ENCODE measurements around the gene C3orf85. TPM values are rescaled to one million over a fixed set of nuclear protein-coding genes. Genes with fewer than 3 reads are reported as not detected.

Gene C3orf85
- total and polyA plus RNA-seq, 4 donors = 0.21 TPM; not detected in 3

- Histone ChIP-seq H3K4me3 (ENCODE audit: low read depth, low read length) (no peak overlapping the region), H3K9me3 (ENCODE audit: control insufficient read depth, insufficient read depth, low read length) (no peaks in the 10 kb centered on the region), H3K27ac (ENCODE audit: low read depth, low read length) (no peak overlapping the region), H3K36me3 (ENCODE audit: control insufficient read depth, insufficient read depth, low read length) (no peaks in the 10 kb centered on the region), H3K4me1 (ENCODE audit: control insufficient read depth, insufficient read depth, low read length) (no peaks in the 10 kb centered on the region), H3K27me3 (ENCODE audit: control insufficient read depth, insufficient read depth, low read length) (no peaks in the 10 kb centered on the region)
- DNase-seq (ENCODE audit: low read depth in 4 of 6, low spot score in 6 of 6) = no peak
- WGBS (ENCODE audit: insufficient coverage) = 92% methylated on average over 4 of the region's 4 CpGs
These were observed 3.8 kb downstream of the C3orf85 start for GRCh38 chr3:109140318-109140717.

- no peaks in the 10 kb centered on the region for H3K4me1 ChIP-seq (ENCODE audit: control insufficient read depth, insufficient read depth, low read length)
These were observed 7.1 kb downstream of the C3orf85 start for GRCh38 chr3:109143646-109144045.

GRCh38 chr3:109149078-109149477 lies 12.6 kb downstream of the C3orf85 start:
- H3K27me3 ChIP-seq (ENCODE audit: control insufficient read depth, insufficient read depth, low read length) = no peaks in the 10 kb centered on the region

More at GRCh38 chr3:109143646-109144045, 7.1 kb downstream of the C3orf85 start:
- Histone ChIP-seq H3K36me3 (ENCODE audit: control insufficient read depth, insufficient read depth, low read length) (no peaks in the 10 kb centered on the region), H3K9me3 (ENCODE audit: control insufficient read depth, insufficient read depth, low read length) (no peaks in the 10 kb centered on the region), H3K27me3 (ENCODE audit: control insufficient read depth, insufficient read depth, low read length) (no peaks in the 10 kb centered on the region), H3K27ac (ENCODE audit: low read depth, low read length) (no peak overlapping the region), H3K4me3 (ENCODE audit: low read depth, low read length) (no peak overlapping the region)
- no CpG with 5 or more reads among the region's 1 CpG for whole genome bisulfite sequencing (ENCODE audit: insufficient coverage)
- no peak for DNase-seq (ENCODE audit: low read depth in 4 of 6, low spot score in 6 of 6)

GRCh38 chr3:109152320-109152719 lies 15.8 kb downstream of the C3orf85 start:
- H3K27me3 ChIP-seq (ENCODE audit: control insufficient read depth, insufficient read depth, low read length) = no peaks in the 10 kb centered on the region
- H3K36me3 ChIP-seq (ENCODE audit: control insufficient read depth, insufficient read depth, low read length) = no peaks in the 10 kb centered on the region
- no peak overlapping the region for H3K4me3 ChIP-seq (ENCODE audit: low read depth, low read length)
- 88% methylated on average over 2 of the region's 4 CpGs for WGBS (ENCODE audit: insufficient coverage)
- no peak overlapping the region for H3K27ac ChIP-seq (ENCODE audit: low read depth, low read length)
- no peak for DNase-seq (ENCODE audit: low read depth in 4 of 6, low spot score in 6 of 6)
- H3K9me3 ChIP-seq (ENCODE audit: control insufficient read depth, insufficient read depth, low read length) = no peaks in the 10 kb centered on the region
- H3K4me1 ChIP-seq (ENCODE audit: control insufficient read depth, insufficient read depth, low read length) = no peaks in the 10 kb centered on the region

More at GRCh38 chr3:109149078-109149477, 12.6 kb downstream of the C3orf85 start:
- H3K4me1 ChIP-seq (ENCODE audit: control insufficient read depth, insufficient read depth, low read length) = no peaks in the 10 kb centered on the region
- 100% methylated on average over 1 of the region's 2 CpGs for WGBS (ENCODE audit: insufficient coverage)
- no peak overlapping the region for H3K4me3 ChIP-seq (ENCODE audit: low read depth, low read length)
- no peaks in the 10 kb centered on the region for H3K9me3 ChIP-seq (ENCODE audit: control insufficient read depth, insufficient read depth, low read length)
- H3K36me3 ChIP-seq (ENCODE audit: control insufficient read depth, insufficient read depth, low read length) = no peaks in the 10 kb centered on the region
- no peak for DNase-seq (ENCODE audit: low read depth in 4 of 6, low spot score in 6 of 6)
- H3K27ac ChIP-seq (ENCODE audit: low read depth, low read length) = no peak overlapping the region

GRCh38 chr3:109154979-109155378 lies 18.5 kb downstream of the C3orf85 start:
- Histone ChIP-seq H3K9me3 (ENCODE audit: control insufficient read depth, insufficient read depth, low read length) (no peaks in the 10 kb centered on the region), H3K4me1 (ENCODE audit: control insufficient read depth, insufficient read depth, low read length) (no peaks in the 10 kb centered on the region), H3K4me3 (ENCODE audit: low read depth, low read length) (no peak overlapping the region), H3K27me3 (ENCODE audit: control insufficient read depth, insufficient read depth, low read length) (no peaks in the 10 kb centered on the region), H3K36me3 (ENCODE audit: control insufficient read depth, insufficient read depth, low read length) (no peaks in the 10 kb centered on the region), H3K27ac (ENCODE audit: low read depth, low read length) (no peak overlapping the region)
- DNase-seq (ENCODE audit: low read depth in 4 of 6, low spot score in 6 of 6) = no peak
- WGBS (ENCODE audit: insufficient coverage) = no CpG with 5 or more reads among the region's 2 CpGs

- no peaks in the 10 kb centered on the region for H3K9me3 ChIP-seq (ENCODE audit: control insufficient read depth, insufficient read depth, low read length)
- no peaks in the 10 kb centered on the region for H3K4me1 ChIP-seq (ENCODE audit: control insufficient read depth, insufficient read depth, low read length)
- DNase-seq (ENCODE audit: low read depth in 4 of 6, low spot score in 6 of 6) = no peak
- no CpG with 5 or more reads among the region's 1 CpG for WGBS (ENCODE audit: insufficient coverage)
- no peaks in the 10 kb centered on the region for H3K27me3 ChIP-seq (ENCODE audit: control insufficient read depth, insufficient read depth, low read length)
- H3K4me3 ChIP-seq (ENCODE audit: low read depth, low read length) = no peak overlapping the region
- no peaks in the 10 kb centered on the region for H3K36me3 ChIP-seq (ENCODE audit: control insufficient read depth, insufficient read depth, low read length)
- H3K27ac ChIP-seq (ENCODE audit: low read depth, low read length) = no peak overlapping the region
These were observed 19.3 kb downstream of the C3orf85 start for GRCh38 chr3:109155828-109156227.

GRCh38 chr3:109161487-109162123 lies 25.1 kb downstream of the C3orf85 start:
- no peak overlapping the region for H3K27ac ChIP-seq (ENCODE audit: low read depth, low read length)
- H3K36me3 ChIP-seq (ENCODE audit: control insufficient read depth, insufficient read depth, low read length) = no peaks in the 10 kb centered on the region
- WGBS (ENCODE audit: insufficient coverage) = no CpG with 5 or more reads among the region's 2 CpGs
- no peak overlapping the region for H3K4me3 ChIP-seq (ENCODE audit: low read depth, low read length)
- H3K9me3 ChIP-seq (ENCODE audit: control insufficient read depth, insufficient read depth, low read length) = no peaks in the 10 kb centered on the region
- no peak for DNase-seq (ENCODE audit: low read depth in 4 of 6, low spot score in 6 of 6)
- H3K27me3 ChIP-seq (ENCODE audit: control insufficient read depth, insufficient read depth, low read length) = no peaks in the 10 kb centered on the region
- H3K4me1 ChIP-seq (ENCODE audit: control insufficient read depth, insufficient read depth, low read length) = no peaks in the 10 kb centered on the region

GRCh38 chr3:109165905-109166304 lies 29.4 kb downstream of the C3orf85 start:
- no peaks in the 10 kb centered on the region for H3K27me3 ChIP-seq (ENCODE audit: control insufficient read depth, insufficient read depth, low read length)
- DNase-seq (ENCODE audit: low read depth in 4 of 6, low spot score in 6 of 6) = peak in 1 of 6 donors; percentile 35
- no peak overlapping the region for H3K4me3 ChIP-seq (ENCODE audit: low read depth, low read length)
- H3K27ac ChIP-seq (ENCODE audit: low read depth, low read length) = no peak overlapping the region
- no peaks in the 10 kb centered on the region for H3K36me3 ChIP-seq (ENCODE audit: control insufficient read depth, insufficient read depth, low read length)
- H3K4me1 ChIP-seq (ENCODE audit: control insufficient read depth, insufficient read depth, low read length) = no peaks in the 10 kb centered on the region
- WGBS (ENCODE audit: insufficient coverage) = no CpG with 5 or more reads among the region's 4 CpGs
- H3K9me3 ChIP-seq (ENCODE audit: control insufficient read depth, insufficient read depth, low read length) = no peaks in the 10 kb centered on the region

- H3K4me3 ChIP-seq (ENCODE audit: low read depth, low read length) = no peak overlapping the region
- no peak overlapping the region for H3K27ac ChIP-seq (ENCODE audit: low read depth, low read length)
- no peaks in the 10 kb centered on the region for H3K36me3 ChIP-seq (ENCODE audit: control insufficient read depth, insufficient read depth, low read length)
- H3K27me3 ChIP-seq (ENCODE audit: control insufficient read depth, insufficient read depth, low read length) = no peaks in the 10 kb centered on the region
- no peak for DNase-seq (ENCODE audit: low read depth in 4 of 6, low spot score in 6 of 6)
- no peaks in the 10 kb centered on the region for H3K4me1 ChIP-seq (ENCODE audit: control insufficient read depth, insufficient read depth, low read length)
- no peaks in the 10 kb centered on the region for H3K9me3 ChIP-seq (ENCODE audit: control insufficient read depth, insufficient read depth, low read length)
- no CpG with 5 or more reads among the region's 3 CpGs for WGBS (ENCODE audit: insufficient coverage)
These were observed 35.0 kb downstream of the C3orf85 start for GRCh38 chr3:109171479-109171878.

- H3K36me3 ChIP-seq (ENCODE audit: control insufficient read depth, insufficient read depth, low read length) = no peaks in the 10 kb centered on the region
- H3K4me1 ChIP-seq (ENCODE audit: control insufficient read depth, insufficient read depth, low read length) = peaks cover 3% of the 10 kb centered on the region
- no peak overlapping the region for H3K4me3 ChIP-seq (ENCODE audit: low read depth, low read length)
- no peak overlapping the region for H3K27ac ChIP-seq (ENCODE audit: low read depth, low read length)
- H3K27me3 ChIP-seq (ENCODE audit: control insufficient read depth, insufficient read depth, low read length) = no peaks in the 10 kb centered on the region
- H3K9me3 ChIP-seq (ENCODE audit: control insufficient read depth, insufficient read depth, low read length) = no peaks in the 10 kb centered on the region
- DNase-seq (ENCODE audit: low read depth in 4 of 6, low spot score in 6 of 6) = no peak
- 95% methylated on average over 3 of the region's 3 CpGs for WGBS (ENCODE audit: insufficient coverage)
These were observed 38.9 kb downstream of the C3orf85 start for GRCh38 chr3:109175411-109175810.

All from spinal cord (tissue), 10 donors.